Spleen (tissue), 7 donors: Measurements from ENCODE around the gene KLHDC4.

Source experiments
- CTCF ChIP-seq, 11 experiments: fragments of 200-600 bp in 7 of 11; fragments of 450-650 bp in 4 of 11; sonication (generic) in 4 of 11; IDR thresholded peaks in 8 of 11; conservative IDR thresholded peaks in 3 of 11; 1 replicate in 7 of 11; 2 replicates in 4 of 11; pipeline versions ENCODE4 v1.4.0 to v1.8.0; 2016 to 2021; ENCODE audit warnings: antibody characterized with exemption in 11 of 11, inconsistent platforms in 4 of 11, mild to moderate bottlenecking in 1 of 11
- POLR2A ChIP-seq, 3 donors: fragments of 450-650 bp; IDR thresholded peaks; one replicate each; pipeline ENCODE4 v1.5.1; 2017; ENCODE audit warnings: antibody characterized with exemption in 3 of 3, mild to moderate bottlenecking in 1 of 3
- donor health status: DM: no; HTN: no; CAD: no; lungs with moderate emphysema.
- donor health status: DM: no; HTN: no; CAD: no.
- donor health status: DM: no; HTN: no; CAD: no.

- TF ChIP-seq POLR2A (IDR thresholded peaks at IDR 0.05) (no peak), CTCF (IDR thresholded peaks at IDR 0.05 in 8 of 11, conservative IDR thresholded peaks at IDR 0.05 in 3 of 11) (no peak)
These were observed 70.3 kb downstream of the KLHDC4 start for GRCh38 chr16:87695534-87695933.
